CD4-positive, alpha-beta T cell treated with Interleukin-6 at 100 ng/mL for 8 hours (primary cell): ENCODE measurements around the gene WDR31.
"Not testable (repeated sequence)": the region's sequence is repeated elsewhere in the genome, so short reads cannot be mapped to it uniquely, and the experiment has no call there.

ENCODE experiments used
- DNase-seq: peaks from one replicate; pipeline ENCODE4 v3.0.0-alpha.2; 2020; ENCODE audit warnings: mixed read lengths, low spot score

The WDR31 gene

GRCh38 chr9:113368982-113369854 is 29.1 kb upstream of the WDR31 start:
- no peak for DNase-seq

- no peak for DNase-seq
Observed at GRCh38 chr9:113368348-113368981, 28.4 kb upstream of the WDR31 start.

- DNase-seq, result not testable (repeated sequence)
Observed at GRCh38 chr9:113365652-113366051, 25.6 kb upstream of the WDR31 start.

- no peak for DNase-seq
Observed at GRCh38 chr9:113364951-113365350, 24.9 kb upstream of the WDR31 start.

- no peak for DNase-seq
Observed at GRCh38 chr9:113363336-113363735, 23.3 kb upstream of the WDR31 start.

GRCh38 chr9:113361304-113362018 is 21.4 kb upstream of the WDR31 start:
- no peak for DNase-seq

GRCh38 chr9:113360242-113360842 is 20.3 kb upstream of the WDR31 start:
- no peak for DNase-seq

- DNase-seq, result no peak
Observed at GRCh38 chr9:113359385-113359784, 19.3 kb upstream of the WDR31 start.

GRCh38 chr9:113356686-113357292 is 16.7 kb upstream of the WDR31 start:
- DNase-seq, result no peak

- DNase-seq, result no peak
Observed at GRCh38 chr9:113355040-113355596, 15.0 kb upstream of the WDR31 start.

- DNase-seq, result no peak
Observed at GRCh38 chr9:113352411-113352810, 12.3 kb upstream of the WDR31 start.

GRCh38 chr9:113352006-113352405 is 11.9 kb upstream of the WDR31 start:
- DNase-seq, result no peak

GRCh38 chr9:113350937-113351336 is 10.9 kb upstream of the WDR31 start:
- DNase-seq, result peak; percentile 18

- DNase-seq, result no peak
Observed at GRCh38 chr9:113350107-113350661, 10.1 kb upstream of the WDR31 start.

GRCh38 chr9:113349445-113350094 is 9.5 kb upstream of the WDR31 start, which contains the start of gene BSPRY:
TSS of gene BSPRY (plus strand) at chr9:113349541. CDS start at chr9:113349580, 39 bp downstream.
- no peak for DNase-seq

GRCh38 chr9:113349066-113349444 is 9.0 kb upstream of the WDR31 start:
- DNase-seq, result no peak

- DNase-seq, result no peak
Observed at GRCh38 chr9:113348437-113348836, 8.4 kb upstream of the WDR31 start.

- DNase-seq, result no peak
Observed at GRCh38 chr9:113345671-113346070, 5.6 kb upstream of the WDR31 start.

GRCh38 chr9:113345190-113345589 is 5.1 kb upstream of the WDR31 start:
- no peak for DNase-seq

GRCh38 chr9:113343732-113344231 is 3.7 kb upstream of the WDR31 start:
- no peak for DNase-seq
